CD14-positive monocyte (primary cell): ENCODE results near the gene COPS9. TPM values are rescaled to one million over a fixed set of nuclear protein-coding genes. Genes with fewer than 3 reads are reported as not detected.

Experiments
- DNase-seq, 3 donors: peaks; one replicate each; pipeline ENCODE4 v3.0.0-alpha.2; 2011 to 2022
- H2AFZ ChIP-seq: 2 replicates; pipeline ENCODE4 v1.6.0; 2012; ENCODE audit warnings: mild to moderate bottlenecking, low read depth, low read length, inconsistent platforms; ENCODE audit not compliant: insufficient read depth, poor library complexity, severe bottlenecking
- H3K27ac ChIP-seq, 2 donors: 1 replicate in 1 of 2; 2 replicates in 1 of 2; pipeline ENCODE4 v1.5.1; 2012 to 2013; ENCODE audit warnings: low read length in 2 of 2, control low read depth in 1 of 2, inconsistent platforms in 1 of 2, low read depth in 1 of 2, mild to moderate bottlenecking in 1 of 2
- H3K27me3 ChIP-seq, 2 donors: one replicate each; pipeline versions ENCODE4 v1.6.0 to v1.6.1; 2011 to 2013; ENCODE audit warnings: low read length in 2 of 2; ENCODE audit not compliant: control insufficient read depth in 2 of 2, insufficient read depth in 2 of 2
- H3K36me3 ChIP-seq, 2 donors: replicated peaks in 1 of 2; 1 replicate in 1 of 2; 2 replicates in 1 of 2; pipeline versions ENCODE4 v1.5.1 to v1.6.1; 2012 to 2013; ENCODE audit warnings: low read length in 2 of 2, control low read depth in 1 of 2, inconsistent platforms in 1 of 2, mild to moderate bottlenecking in 1 of 2; ENCODE audit not compliant: insufficient read depth in 2 of 2, control insufficient read depth in 1 of 2
- H3K4me1 ChIP-seq, 2 donors: 1 replicate in 1 of 2; 2 replicates in 1 of 2; pipeline versions ENCODE4 v1.5.1 to v1.6.1; 2012 to 2013; ENCODE audit warnings: low read length in 2 of 2, control low read depth in 1 of 2, inconsistent platforms in 1 of 2, mild to moderate bottlenecking in 1 of 2, moderate library complexity in 1 of 2; ENCODE audit not compliant: insufficient read depth in 2 of 2, control insufficient read depth in 1 of 2
- H3K4me2 ChIP-seq: replicated peaks from 2 replicates; pipeline ENCODE3; 2012; ENCODE audit warnings: low read length, moderate library complexity, mild to moderate bottlenecking; ENCODE audit not compliant: poor library complexity, severe bottlenecking; ENCODE audit errors: extremely low read depth
- H3K4me3 ChIP-seq, 3 experiments: fragments of 200-600 bp in 1 of 3; sonication (generic) in 1 of 3; replicated peaks in 1 of 3; 1 replicate in 2 of 3; 2 replicates in 1 of 3; pipeline ENCODE4 v1.5.1; 2011 to 2013; ENCODE audit warnings: low read length in 3 of 3, mild to moderate bottlenecking in 3 of 3, control low read depth in 2 of 3, low read depth in 2 of 3, inconsistent platforms in 1 of 3, moderate library complexity in 1 of 3
- H3K79me2 ChIP-seq: 2 replicates; pipeline ENCODE4 v1.6.0; 2012; ENCODE audit warnings: mild to moderate bottlenecking, control low read depth, inconsistent platforms, low read length, moderate library complexity; ENCODE audit not compliant: insufficient read depth
- H3K9ac ChIP-seq: 2 replicates; pipeline ENCODE4 v1.6.0; 2017; ENCODE audit warnings: low read length, mild to moderate bottlenecking; ENCODE audit not compliant: insufficient read depth, poor library complexity, severe bottlenecking
- H3K9me3 ChIP-seq, 2 donors: replicated peaks in 1 of 2; 1 replicate in 1 of 2; 2 replicates in 1 of 2; pipeline versions ENCODE4 v1.5.1 to v1.6.1; 2012 to 2013; ENCODE audit warnings: low read length in 2 of 2, control low read depth in 1 of 2; ENCODE audit not compliant: control insufficient read depth in 1 of 2, insufficient read depth in 1 of 2
- H4K20me1 ChIP-seq: 2 replicates; pipeline ENCODE4 v1.6.0; 2012; ENCODE audit warnings: mild to moderate bottlenecking, low read length, control low read depth, moderate library complexity; ENCODE audit not compliant: insufficient read depth
- H3K27ac Mint-ChIP-seq, 7 donors: one replicate each; pipeline ENCODE4 v1.8.0; 2020; ENCODE audit warnings: mild to moderate bottlenecking in 7 of 7, mixed read lengths in 7 of 7, moderate library complexity in 6 of 7, inconsistent platforms in 2 of 7
- H3K27me3 Mint-ChIP-seq, 3 donors: one replicate each; pipeline ENCODE4 v1.8.0; 2021 to 2022; ENCODE audit warnings: low read depth in 3 of 3, mild to moderate bottlenecking in 3 of 3, mixed read lengths in 3 of 3, moderate library complexity in 3 of 3, inconsistent platforms in 1 of 3
- H3K36me3 Mint-ChIP-seq, 2 donors: one replicate each; pipeline ENCODE4 v1.8.0; 2020; ENCODE audit warnings: mixed read lengths in 2 of 2, inconsistent platforms in 1 of 2, mild to moderate bottlenecking in 1 of 2
- H3K4me1 Mint-ChIP-seq: one replicate; pipeline ENCODE4 v1.8.0; 2020; ENCODE audit warnings: mild to moderate bottlenecking, mixed read lengths
- H3K4me3 Mint-ChIP-seq, 2 donors: one replicate each; pipeline ENCODE4 v1.8.0; 2020; ENCODE audit warnings: mild to moderate bottlenecking in 2 of 2, mixed read lengths in 2 of 2, moderate library complexity in 1 of 2
- H3K9me3 Mint-ChIP-seq, 7 donors: one replicate each; pipeline ENCODE4 v1.8.0; 2020 to 2022; ENCODE audit warnings: mixed read lengths in 7 of 7, mild to moderate bottlenecking in 6 of 7, moderate library complexity in 6 of 7, inconsistent platforms in 2 of 7
- whole genome bisulfite sequencing: methylation state at CpG from one replicate; pipeline ENCODE4 v1.1.5; 2013; ENCODE audit warnings: missing lambda C conversion rate; ENCODE audit not compliant: insufficient coverage; 5-methylcytosine and 5-hydroxymethylcytosine counted together
- intact Hi-C, 2 donors: fragments of 100-400 bp; cut with micrococcal nuclease; formaldehyde crosslinking; loops; one replicate each; pipeline versions ENCODE4 v1.15.0 to v1.15.1; 2023
- polyA plus RNA-seq, 3 donors: library from polyadenylated mRNA; depleted of rRNA in 1 of 3; unstranded in 2 of 3; stranded (reverse) in 1 of 3; fragments of 300-500 nt in 2 of 3; fragments of >200 nt in 1 of 3; fragmentation: Illumina TruSeq in 2 of 3; gene quantifications; 1 replicate in 2 of 3; 2 replicates in 1 of 3; pipeline ENCODE4 v1.2.3, GENCODE V29; 2012 to 2021
- TF ChIP-seq, protein P1 (sequence below): fragments of 200-600 bp; IDR thresholded peaks from one replicate; pipeline ENCODE4 v1.8.0; 2022; ENCODE audit warnings: antibody characterized with exemption, mild to moderate bottlenecking

Gene COPS9
- polyA plus RNA-seq, 3 donors = 123 to 300 (median 268) TPM

DNA sequence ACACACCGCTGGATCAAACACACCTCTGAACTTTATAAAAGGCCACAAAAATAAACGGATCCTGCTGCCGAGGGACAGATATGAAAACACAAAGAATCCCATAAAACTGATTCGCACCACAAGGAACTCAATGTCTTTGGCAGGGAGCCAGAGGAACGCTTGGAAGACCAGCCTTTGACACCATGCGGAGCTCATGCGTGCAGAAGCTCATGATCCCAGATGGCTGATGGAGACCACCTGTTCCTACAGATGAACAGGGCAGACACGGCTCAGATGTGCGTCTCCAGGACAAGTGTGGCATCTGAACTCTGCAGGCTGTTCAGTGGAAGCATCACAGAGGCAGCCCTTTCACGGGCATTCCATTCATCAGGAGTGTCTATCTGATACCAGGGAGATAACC, 24.9 kb downstream of the COPS9 start:
- intact Hi-C loops = no loop called here
- Mint-ChIP-seq H3K4me1 (no peaks in the 10 kb centered on the region), H3K27me3 (peaks cover 8 to 17% (median 14%) of the 10 kb centered on the region in 3 donors), H3K36me3 (no peaks in the 10 kb centered on the region), H3K27ac (no peak overlapping the region), H3K9me3 (no peaks in the 10 kb centered on the region), H3K4me3 (no peak overlapping the region)
- TF ChIP-seq, protein P1, sequence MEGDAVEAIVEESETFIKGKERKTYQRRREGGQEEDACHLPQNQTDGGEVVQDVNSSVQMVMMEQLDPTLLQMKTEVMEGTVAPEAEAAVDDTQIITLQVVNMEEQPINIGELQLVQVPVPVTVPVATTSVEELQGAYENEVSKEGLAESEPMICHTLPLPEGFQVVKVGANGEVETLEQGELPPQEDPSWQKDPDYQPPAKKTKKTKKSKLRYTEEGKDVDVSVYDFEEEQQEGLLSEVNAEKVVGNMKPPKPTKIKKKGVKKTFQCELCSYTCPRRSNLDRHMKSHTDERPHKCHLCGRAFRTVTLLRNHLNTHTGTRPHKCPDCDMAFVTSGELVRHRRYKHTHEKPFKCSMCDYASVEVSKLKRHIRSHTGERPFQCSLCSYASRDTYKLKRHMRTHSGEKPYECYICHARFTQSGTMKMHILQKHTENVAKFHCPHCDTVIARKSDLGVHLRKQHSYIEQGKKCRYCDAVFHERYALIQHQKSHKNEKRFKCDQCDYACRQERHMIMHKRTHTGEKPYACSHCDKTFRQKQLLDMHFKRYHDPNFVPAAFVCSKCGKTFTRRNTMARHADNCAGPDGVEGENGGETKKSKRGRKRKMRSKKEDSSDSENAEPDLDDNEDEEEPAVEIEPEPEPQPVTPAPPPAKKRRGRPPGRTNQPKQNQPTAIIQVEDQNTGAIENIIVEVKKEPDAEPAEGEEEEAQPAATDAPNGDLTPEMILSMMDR = no peak
- Histone ChIP-seq H4K20me1 (no peaks in the 10 kb centered on the region), H3K4me3 (no peak overlapping the region), H3K27ac (no peak overlapping the region), H2AFZ (no peak overlapping the region), H3K4me1 (no peaks in the 10 kb centered on the region), H3K27me3 (no peaks in the 10 kb centered on the region), H3K4me2 (no peak overlapping the region), H3K9ac (no peak overlapping the region), H3K9me3 (no peaks in the 10 kb centered on the region), H3K79me2 (no peaks in the 10 kb centered on the region), H3K36me3 (no peaks in the 10 kb centered on the region)
- DNase-seq = no peak
- 92% methylated on average over 10 of the region's 10 CpGs for WGBS

DNA sequence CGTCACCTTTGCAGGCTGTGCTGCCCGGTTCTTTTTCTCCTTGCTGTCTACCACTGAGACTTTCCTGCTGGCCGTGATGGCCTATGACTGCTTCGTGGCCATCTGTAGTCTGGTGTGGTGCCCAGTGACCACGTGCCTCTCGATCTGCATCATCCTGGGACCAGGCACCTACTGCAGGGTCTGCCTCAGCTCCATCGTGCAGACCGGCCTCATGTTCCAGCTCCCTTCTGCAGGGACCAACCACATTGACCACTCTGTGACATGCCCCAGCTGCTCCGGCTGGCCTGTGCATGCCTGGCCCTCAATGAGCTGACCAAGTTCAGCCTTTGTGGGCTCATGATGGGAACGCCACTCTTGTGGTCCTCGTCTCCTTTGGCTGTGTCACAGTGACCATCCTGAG, 26.7 kb downstream of the COPS9 start:
- Histone ChIP-seq H3K27me3 (no peaks in the 10 kb centered on the region), H3K4me3 (no peak overlapping the region), H3K9me3 (no peaks in the 10 kb centered on the region), H4K20me1 (no peaks in the 10 kb centered on the region), H3K4me2 (no peak overlapping the region), H2AFZ (no peak overlapping the region), H3K36me3 (no peaks in the 10 kb centered on the region), H3K9ac (no peak overlapping the region), H3K79me2 (no peaks in the 10 kb centered on the region), H3K4me1 (no peaks in the 10 kb centered on the region), H3K27ac (no peak overlapping the region)
- Mint-ChIP-seq H3K36me3 (no peaks in the 10 kb centered on the region), H3K9me3 (no peaks in the 10 kb centered on the region), H3K4me3 (no peak overlapping the region), H3K27me3 (peaks cover 9 to 15% (median 13%) of the 10 kb centered on the region in 3 donors), H3K27ac (no peak overlapping the region), H3K4me1 (no peaks in the 10 kb centered on the region)
- no peak for DNase-seq
- WGBS = 83% methylated on average over 11 of the region's 11 CpGs
- TF ChIP-seq, protein P1 = no peak
- intact Hi-C loops = no loop called here
